GM19193 (cell line): ENCODE results near the gene MKKS.
A peak's percentile ranks its signal among the peaks of the same experiment; 100 is the strongest.

Experiments used
- POLR2A ChIP-seq: IDR thresholded peaks from 4 replicates; pipeline ENCODE4 v1.6.1; 2011; ENCODE audit not compliant: insufficient read depth, insufficient read length; ENCODE audit errors: extremely low read depth

The MKKS gene

DNA sequence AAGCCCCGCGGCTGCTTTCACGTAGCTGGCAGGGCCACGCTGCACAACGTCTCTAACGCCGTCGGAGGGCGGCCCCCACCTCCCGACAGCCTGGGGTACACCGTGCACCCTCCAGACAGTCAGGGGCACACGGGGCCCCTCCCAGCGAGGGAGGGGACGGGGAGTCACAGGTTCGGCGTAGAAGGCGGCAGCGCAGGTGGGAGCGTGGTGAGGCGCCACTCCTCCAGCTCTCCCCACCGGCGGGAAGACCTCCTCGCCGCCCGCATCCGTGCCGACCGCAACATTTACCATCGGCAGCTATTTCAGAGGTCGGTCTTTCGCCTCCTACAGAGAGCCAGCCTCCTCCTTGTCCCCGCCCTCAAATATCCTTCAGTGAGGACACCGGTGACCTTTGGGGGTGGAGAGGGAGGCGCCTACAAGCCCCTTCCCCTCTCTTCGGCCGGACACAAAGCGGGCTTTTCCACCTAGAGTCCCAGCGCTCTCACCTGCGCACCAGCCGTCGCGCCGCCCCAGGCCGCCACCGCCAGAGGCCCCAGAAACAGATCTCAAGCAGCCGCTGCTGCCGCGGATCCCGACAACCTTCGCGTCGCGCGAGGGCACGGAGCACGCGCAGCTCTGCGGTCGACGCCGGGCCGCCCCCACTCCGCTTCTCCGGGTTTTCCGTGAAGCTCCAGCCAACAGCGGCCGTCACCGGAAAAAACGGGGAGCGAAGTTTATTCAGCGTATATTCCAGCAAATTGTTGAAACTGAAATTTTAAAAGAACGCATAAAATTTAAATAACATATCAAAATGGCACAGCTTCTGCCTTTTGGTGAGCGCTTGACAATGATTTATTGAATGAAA lies at the start of gene MKKS:
Gene MKKS (minus strand): TSS at position 600 of the 844 bp plus-strand sequence. CDS start 20,708 bp downstream, outside the sequence.
- peak; percentile 56 for TF ChIP-seq POLR2A

DNA sequence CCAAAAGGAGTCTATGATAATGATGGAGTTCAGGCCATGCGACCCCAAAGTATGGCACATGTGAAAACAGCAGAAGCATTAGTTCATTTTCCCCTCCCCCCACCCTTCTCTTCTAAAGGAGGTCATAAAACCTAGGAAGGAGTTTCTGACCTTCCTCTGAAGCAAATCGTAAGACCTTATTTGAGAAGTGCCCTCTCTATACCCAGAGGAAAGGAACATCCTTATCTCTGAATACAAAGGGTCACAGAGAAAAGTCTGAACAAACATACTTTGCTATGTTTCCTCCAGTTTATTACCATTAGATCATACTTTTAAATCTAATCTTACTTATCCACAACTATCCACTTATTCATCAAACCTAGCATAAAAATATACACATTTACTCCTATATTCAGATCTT lies 49.7 kb upstream of the MKKS start:
- TF ChIP-seq POLR2A: no peak

DNA sequence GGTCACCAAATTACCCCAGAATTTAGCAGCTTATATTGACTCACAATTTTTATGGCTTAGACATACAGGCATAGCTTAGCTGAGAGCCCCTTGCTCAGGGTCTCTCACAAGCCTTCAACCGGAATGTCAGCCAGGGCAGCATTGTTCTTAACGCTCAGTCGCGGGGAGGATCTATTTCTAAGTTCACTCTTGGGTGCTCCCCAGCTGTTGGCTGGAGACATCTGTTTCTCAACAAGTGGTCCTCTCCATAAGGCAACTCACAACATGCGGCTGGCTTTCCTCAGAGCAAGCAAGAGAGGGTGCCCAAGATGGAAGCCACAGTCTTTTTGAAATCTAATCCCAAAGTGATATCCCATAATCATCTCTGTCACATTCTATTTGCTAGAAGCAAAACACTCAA lies 47.7 kb upstream of the MKKS start:
- TF ChIP-seq POLR2A: no peak

DNA sequence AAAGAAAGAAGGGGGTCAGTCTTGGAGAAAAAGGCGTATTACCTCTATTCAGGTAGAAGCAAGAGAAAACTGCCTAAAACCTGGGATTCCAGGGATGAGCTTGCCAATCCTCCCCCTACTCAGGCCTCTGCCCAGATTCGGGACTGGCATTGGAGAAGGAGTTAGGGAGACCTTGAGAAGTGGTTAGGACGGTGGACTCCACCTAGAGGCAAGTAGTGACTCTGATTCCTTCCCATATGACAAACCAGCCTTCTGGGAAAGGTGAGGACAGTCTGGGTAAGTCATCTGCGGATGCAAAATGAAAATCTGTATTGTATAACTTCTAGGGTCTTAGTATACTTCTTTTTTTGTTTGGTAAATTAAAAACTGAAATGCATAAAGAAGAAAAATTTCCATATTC lies 44.9 kb upstream of the MKKS start:
- TF ChIP-seq POLR2A: no peak

DNA sequence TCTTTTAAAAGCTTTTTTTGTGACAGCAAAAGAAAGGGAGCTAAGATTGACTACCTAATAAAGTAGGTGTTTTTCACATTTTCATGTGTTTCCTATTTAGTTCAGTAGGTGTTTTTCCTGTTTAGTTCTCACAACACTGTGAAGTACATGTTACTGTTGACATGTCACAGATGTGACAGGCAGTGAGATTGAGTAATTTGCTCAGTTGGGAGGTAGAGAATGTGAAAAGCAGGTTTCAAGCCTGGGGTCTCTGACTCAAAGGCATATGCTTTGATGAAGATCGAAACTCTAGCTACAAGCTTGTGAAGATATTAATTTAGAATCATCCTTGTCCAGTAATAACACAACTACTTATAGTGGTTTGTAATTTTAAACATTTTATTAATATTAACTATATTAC lies 44.2 kb upstream of the MKKS start:
- TF ChIP-seq POLR2A: no peak

DNA sequence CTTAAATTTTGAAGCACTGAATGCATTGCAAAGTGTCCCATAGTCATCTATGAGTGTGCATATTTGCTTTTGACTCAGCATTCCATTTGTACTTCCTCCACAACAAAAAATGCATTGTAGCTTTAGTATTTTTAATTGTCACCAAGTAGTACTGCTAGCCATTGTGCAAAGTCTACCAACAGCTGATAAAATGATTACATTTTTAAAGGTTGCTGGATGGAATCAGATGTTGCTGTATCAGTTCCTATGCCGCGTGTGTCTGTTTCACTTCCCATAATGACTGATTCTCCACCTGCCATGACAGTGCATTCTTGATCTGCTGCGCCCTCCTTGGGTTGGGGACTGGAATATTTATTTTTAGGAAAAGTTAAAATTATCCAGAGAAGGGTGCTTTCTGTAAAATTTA lies 42.3 kb upstream of the MKKS start:
- TF ChIP-seq POLR2A: no peak

DNA sequence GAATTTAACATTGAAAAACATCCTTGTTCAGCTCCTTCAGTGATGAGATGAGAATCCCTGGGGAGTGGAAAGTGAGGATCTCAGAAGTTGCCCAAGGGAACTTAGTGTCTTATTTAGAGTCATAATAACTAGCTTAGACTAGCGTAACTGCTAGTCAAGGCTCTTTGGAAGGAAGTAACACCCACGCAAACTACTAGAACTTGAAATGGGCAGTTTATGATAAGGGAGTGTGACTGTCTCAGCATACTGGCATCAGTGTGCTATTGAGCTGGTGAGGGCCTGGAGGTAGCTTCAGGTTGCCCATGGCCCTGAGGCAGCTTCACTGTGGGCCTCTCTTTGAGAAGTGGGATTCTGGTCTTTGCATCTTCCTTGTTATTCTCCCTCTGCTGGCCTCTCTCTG lies 41.2 kb upstream of the MKKS start:
- TF ChIP-seq POLR2A: no peak

DNA sequence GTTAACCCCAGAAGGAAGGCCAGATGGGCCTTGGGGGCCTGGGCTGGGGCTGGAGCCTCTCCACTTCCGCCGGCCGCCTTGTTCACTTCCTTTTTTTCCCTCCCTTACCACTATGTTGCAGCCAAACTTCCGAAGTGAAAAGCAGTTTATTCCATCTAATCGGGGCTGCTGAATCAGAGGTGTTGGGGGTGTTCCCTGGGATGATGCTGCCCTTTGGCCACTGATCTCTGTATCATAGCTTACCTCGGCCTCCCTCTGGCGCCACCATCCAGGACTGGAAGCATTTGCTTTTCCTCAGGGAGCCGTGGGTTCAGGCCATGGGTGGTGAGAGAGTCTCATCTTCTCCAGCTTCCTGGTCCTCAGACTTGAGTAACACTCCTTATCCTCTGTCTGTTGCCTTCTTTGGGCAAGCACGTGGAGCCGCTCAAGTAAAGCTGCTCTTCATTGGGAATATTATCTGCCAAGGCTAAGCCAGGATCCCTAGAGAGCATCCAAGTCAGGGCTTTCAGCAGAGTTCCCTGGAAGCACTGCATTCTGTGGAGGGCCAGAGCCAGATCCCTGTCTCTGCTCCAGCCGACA lies 40.7 kb upstream of the MKKS start:
- no peak for TF ChIP-seq POLR2A

DNA sequence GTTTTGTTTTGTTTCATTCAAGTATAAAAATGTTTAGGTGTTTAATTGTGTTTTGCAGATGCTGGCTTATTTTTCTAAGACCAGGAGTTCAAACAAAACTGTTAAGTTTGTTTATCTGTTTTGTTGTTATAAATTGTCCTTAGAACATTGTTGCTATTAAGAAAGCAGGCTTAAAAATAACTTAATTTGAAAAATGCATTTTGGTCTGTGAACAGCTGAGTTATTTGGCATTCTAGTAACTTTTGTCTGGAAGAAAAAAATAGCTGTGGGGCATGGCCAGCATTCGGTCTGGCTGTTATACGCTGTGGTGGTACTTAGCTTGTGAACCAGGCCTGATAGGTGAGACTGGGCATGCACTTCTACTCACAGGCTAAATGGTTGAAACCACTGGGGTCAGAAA lies 38.8 kb upstream of the MKKS start:
- no peak for TF ChIP-seq POLR2A

DNA sequence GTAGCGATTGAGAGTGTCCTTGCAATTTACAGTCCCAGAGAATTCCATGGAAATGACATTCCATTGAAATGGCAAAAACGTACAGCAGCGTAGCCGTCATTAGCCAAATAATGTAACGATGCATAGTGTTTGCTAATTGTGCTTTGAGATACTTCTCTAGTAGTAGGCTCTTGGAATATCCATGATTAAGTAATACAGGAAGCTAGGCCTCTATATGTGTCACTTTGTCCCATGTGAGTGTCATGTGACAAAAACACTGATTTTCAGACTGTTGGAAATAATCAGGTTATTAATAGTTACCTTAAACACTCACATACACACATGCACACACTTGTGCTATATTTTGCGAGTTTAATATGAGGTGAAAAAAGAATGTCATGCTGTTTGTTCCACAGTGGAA lies 36.3 kb upstream of the MKKS start:
- no peak for TF ChIP-seq POLR2A

DNA sequence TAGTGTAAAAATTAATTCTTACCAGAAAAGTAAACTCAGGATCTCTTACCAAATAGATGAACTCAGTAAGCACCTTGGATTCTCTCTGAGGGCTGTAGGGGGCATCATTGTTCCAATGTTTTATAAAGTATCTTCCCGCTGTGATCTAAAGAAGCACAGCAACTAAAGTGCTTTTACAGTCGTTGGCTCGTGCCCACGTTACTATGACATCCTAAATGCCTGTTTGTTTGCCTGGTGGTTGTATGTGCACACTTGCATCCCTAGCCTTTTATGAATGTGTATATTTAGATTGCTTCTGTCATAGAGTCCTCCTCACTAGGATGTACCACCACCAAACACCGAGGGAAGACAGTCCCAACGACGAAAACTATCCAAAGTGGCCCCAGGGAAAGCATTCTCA lies 35.6 kb upstream of the MKKS start:
- TF ChIP-seq POLR2A: no peak

DNA sequence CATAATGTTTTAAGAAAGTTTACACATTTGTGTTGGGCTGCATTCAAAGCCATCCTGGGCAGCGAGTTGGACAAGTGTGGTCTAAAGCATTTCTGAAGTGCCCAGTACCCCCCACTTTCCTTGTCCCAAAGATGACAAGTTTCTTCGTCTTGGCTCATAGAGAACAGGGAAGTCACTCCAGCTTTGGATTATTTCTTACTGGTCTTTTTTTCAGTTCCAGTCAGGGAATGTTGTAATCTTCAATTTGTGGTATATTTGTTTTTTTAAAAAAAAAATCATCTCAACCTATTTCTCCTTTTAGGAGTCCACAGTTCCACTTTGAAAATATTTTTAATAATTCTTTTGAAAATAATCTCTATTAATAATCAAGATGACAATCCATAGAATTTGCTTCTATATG lies 35.0 kb upstream of the MKKS start:
- TF ChIP-seq POLR2A: no peak

DNA sequence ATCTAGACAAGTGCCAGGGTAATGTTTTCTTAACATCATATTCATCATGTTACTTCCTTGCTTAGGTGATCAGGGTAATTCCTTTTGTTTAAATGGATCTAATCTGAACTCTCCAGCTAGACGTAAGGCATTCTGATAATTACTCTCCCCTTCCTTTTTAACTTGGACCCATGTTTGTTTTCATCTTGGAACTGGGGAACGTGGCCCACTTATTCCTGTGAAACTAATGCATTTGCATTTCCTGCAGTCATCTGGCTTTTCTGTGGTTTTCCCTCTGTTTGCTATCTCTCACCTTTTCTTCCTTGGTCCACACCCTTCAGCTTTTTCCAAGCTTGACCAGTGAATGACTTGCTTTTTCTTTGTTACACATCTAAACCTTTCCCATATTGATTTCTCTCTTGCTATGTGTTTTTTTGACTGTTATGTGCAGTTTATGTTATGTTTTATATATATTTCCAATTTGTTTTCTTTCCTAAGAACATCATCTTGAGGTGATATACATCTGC lies 34.4 kb upstream of the MKKS start:
- no peak for TF ChIP-seq POLR2A

DNA sequence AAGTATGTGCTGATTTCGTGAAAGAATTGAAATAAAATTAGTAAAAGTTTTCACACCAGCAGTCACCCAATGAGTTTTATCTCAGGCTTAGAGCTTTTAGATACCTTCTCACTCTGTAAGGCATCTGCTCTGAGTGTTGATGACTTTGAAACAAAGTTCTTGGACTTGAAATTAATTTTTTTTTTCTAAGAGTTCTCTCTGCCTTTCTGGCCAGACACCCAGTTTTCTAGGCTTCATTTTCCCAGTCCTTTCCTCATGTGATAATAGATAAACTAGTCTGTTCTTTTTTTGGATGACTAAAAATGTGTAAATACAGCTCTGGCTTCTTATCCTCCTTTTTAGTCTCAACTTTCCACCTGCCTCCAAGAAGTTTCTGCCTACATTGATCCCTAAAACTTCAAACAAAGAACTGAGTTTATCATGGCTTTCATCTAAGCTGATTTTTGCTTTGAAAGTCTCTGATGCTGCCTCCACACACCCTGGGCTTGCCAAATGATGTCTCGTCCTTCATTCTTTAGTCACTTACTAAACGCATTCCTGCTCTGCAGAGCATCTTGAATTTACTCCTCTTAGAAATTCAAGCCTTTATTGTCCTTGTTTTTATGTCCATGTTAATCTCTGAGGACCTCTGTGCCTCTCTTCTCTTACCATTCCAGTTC lies 33.8 kb upstream of the MKKS start:
- TF ChIP-seq POLR2A: no peak

DNA sequence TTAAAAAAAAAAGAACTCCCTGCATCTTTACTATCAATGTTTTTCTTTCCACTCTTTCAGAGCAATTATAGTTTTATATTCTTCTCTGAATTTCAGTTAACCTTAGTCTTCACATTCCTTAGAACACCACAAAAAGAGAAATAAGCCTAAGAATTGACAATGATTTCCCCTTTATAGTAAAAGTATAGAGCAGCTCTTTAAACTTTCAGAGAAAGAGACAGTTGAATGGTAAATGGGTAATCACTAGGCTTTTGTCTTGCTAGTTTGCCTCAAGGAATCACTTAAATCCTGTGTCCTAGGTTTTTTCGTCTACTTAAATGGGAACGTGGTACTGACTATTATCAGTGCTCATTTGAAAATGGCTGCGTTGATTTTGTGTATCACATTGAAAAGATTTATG lies 32.8 kb upstream of the MKKS start:
- no peak for TF ChIP-seq POLR2A

DNA sequence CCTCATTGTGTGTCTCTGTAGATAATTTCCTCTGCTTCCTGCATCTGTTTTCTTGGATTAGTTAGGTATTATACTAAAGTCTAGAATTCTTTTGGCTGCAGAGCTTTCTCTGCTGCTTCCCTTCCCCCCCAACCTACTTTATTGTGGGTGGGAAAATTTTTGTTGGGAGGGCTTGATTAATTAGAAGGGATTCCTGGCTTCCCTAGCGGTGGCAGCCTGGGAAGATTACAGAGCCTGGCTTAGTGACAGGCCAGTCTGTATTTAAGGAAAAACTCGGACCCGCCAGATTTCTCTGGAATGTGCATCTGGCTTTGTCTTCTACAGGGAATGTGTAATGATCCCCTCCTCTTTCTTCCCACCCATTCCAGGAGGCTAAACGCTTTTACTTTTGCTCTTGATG lies 32.3 kb upstream of the MKKS start:
- TF ChIP-seq POLR2A: no peak
